Raji (cell line): ENCODE data around the gene LMF2.

Experiments
- POLR2A ChIP-seq: IDR thresholded peaks from 2 replicates; pipeline ENCODE4 v1.6.1; 2011; ENCODE audit warnings: low read depth, low read length, control low read depth; ENCODE audit not compliant: insufficient read depth

The LMF2 gene

GRCh38 chr22:50471962-50472361 lies 35.5 kb downstream of the LMF2 start:
- TF ChIP-seq POLR2A = no peak

- TF ChIP-seq POLR2A = no peak
Observed at GRCh38 chr22:50471197-50471847, 36.2 kb downstream of the LMF2 start.

- TF ChIP-seq POLR2A = no peak
Observed at GRCh38 chr22:50470491-50470890, 37.0 kb downstream of the LMF2 start.

GRCh38 chr22:50469377-50470305 lies 37.9 kb downstream of the LMF2 start:
- TF ChIP-seq POLR2A = peak; percentile 76

GRCh38 chr22:50468626-50469025 lies 38.9 kb downstream of the LMF2 start:
- TF ChIP-seq POLR2A = no peak

- TF ChIP-seq POLR2A = no peak
Observed at GRCh38 chr22:50467773-50468440, 39.6 kb downstream of the LMF2 start.

GRCh38 chr22:50467341-50467740 lies 40.2 kb downstream of the LMF2 start:
- TF ChIP-seq POLR2A = no peak

GRCh38 chr22:50465066-50465930 lies 42.2 kb downstream of the LMF2 start:
- no peak for TF ChIP-seq POLR2A

GRCh38 chr22:50464451-50464850 lies 43.1 kb downstream of the LMF2 start:
- no peak for TF ChIP-seq POLR2A

GRCh38 chr22:50463188-50463900 lies 44.2 kb downstream of the LMF2 start:
- TF ChIP-seq POLR2A = no peak

GRCh38 chr22:50461979-50462540 lies 45.4 kb downstream of the LMF2 start:
- TF ChIP-seq POLR2A = no peak

GRCh38 chr22:50461536-50461935 lies 46.0 kb downstream of the LMF2 start:
- no peak for TF ChIP-seq POLR2A

GRCh38 chr22:50460938-50461337 lies 46.6 kb downstream of the LMF2 start:
- no peak for TF ChIP-seq POLR2A
